CD14-positive monocyte (primary cell): Measurements from ENCODE around the gene CHST14. TPM values are rescaled to one million over a fixed set of nuclear protein-coding genes. Genes with fewer than 3 reads are reported as not detected.

ENCODE experiments used
- DNase-seq, 3 donors: peaks; one replicate each; pipeline ENCODE4 v3.0.0-alpha.2; 2011 to 2022
- H2AFZ ChIP-seq: 2 replicates; pipeline ENCODE4 v1.6.0; 2012; ENCODE audit warnings: mild to moderate bottlenecking, low read depth, low read length, inconsistent platforms; ENCODE audit not compliant: insufficient read depth, poor library complexity, severe bottlenecking
- H3K27ac ChIP-seq, 2 donors: 1 replicate in 1 of 2; 2 replicates in 1 of 2; pipeline ENCODE4 v1.5.1; 2012 to 2013; ENCODE audit warnings: low read length in 2 of 2, control low read depth in 1 of 2, inconsistent platforms in 1 of 2, low read depth in 1 of 2, mild to moderate bottlenecking in 1 of 2
- H3K27me3 ChIP-seq, 2 donors: one replicate each; pipeline versions ENCODE4 v1.6.0 to v1.6.1; 2011 to 2013; ENCODE audit warnings: low read length in 2 of 2; ENCODE audit not compliant: control insufficient read depth in 2 of 2, insufficient read depth in 2 of 2
- H3K36me3 ChIP-seq, 2 donors: replicated peaks in 1 of 2; 1 replicate in 1 of 2; 2 replicates in 1 of 2; pipeline versions ENCODE4 v1.5.1 to v1.6.1; 2012 to 2013; ENCODE audit warnings: low read length in 2 of 2, control low read depth in 1 of 2, inconsistent platforms in 1 of 2, mild to moderate bottlenecking in 1 of 2; ENCODE audit not compliant: insufficient read depth in 2 of 2, control insufficient read depth in 1 of 2
- H3K4me1 ChIP-seq, 2 donors: 1 replicate in 1 of 2; 2 replicates in 1 of 2; pipeline versions ENCODE4 v1.5.1 to v1.6.1; 2012 to 2013; ENCODE audit warnings: low read length in 2 of 2, control low read depth in 1 of 2, inconsistent platforms in 1 of 2, mild to moderate bottlenecking in 1 of 2, moderate library complexity in 1 of 2; ENCODE audit not compliant: insufficient read depth in 2 of 2, control insufficient read depth in 1 of 2
- H3K4me2 ChIP-seq: replicated peaks from 2 replicates; pipeline ENCODE3; 2012; ENCODE audit warnings: low read length, moderate library complexity, mild to moderate bottlenecking; ENCODE audit not compliant: poor library complexity, severe bottlenecking; ENCODE audit errors: extremely low read depth
- H3K4me3 ChIP-seq, 3 experiments: fragments of 200-600 bp in 1 of 3; sonication (generic) in 1 of 3; replicated peaks in 1 of 3; 1 replicate in 2 of 3; 2 replicates in 1 of 3; pipeline ENCODE4 v1.5.1; 2011 to 2013; ENCODE audit warnings: low read length in 3 of 3, mild to moderate bottlenecking in 3 of 3, control low read depth in 2 of 3, low read depth in 2 of 3, inconsistent platforms in 1 of 3, moderate library complexity in 1 of 3
- H3K79me2 ChIP-seq: 2 replicates; pipeline ENCODE4 v1.6.0; 2012; ENCODE audit warnings: mild to moderate bottlenecking, control low read depth, inconsistent platforms, low read length, moderate library complexity; ENCODE audit not compliant: insufficient read depth
- H3K9ac ChIP-seq: 2 replicates; pipeline ENCODE4 v1.6.0; 2017; ENCODE audit warnings: low read length, mild to moderate bottlenecking; ENCODE audit not compliant: insufficient read depth, poor library complexity, severe bottlenecking
- H3K9me3 ChIP-seq, 2 donors: replicated peaks in 1 of 2; 1 replicate in 1 of 2; 2 replicates in 1 of 2; pipeline versions ENCODE4 v1.5.1 to v1.6.1; 2012 to 2013; ENCODE audit warnings: low read length in 2 of 2, control low read depth in 1 of 2; ENCODE audit not compliant: control insufficient read depth in 1 of 2, insufficient read depth in 1 of 2
- H4K20me1 ChIP-seq: 2 replicates; pipeline ENCODE4 v1.6.0; 2012; ENCODE audit warnings: mild to moderate bottlenecking, low read length, control low read depth, moderate library complexity; ENCODE audit not compliant: insufficient read depth
- H3K27ac Mint-ChIP-seq, 7 donors: one replicate each; pipeline ENCODE4 v1.8.0; 2020; ENCODE audit warnings: mild to moderate bottlenecking in 7 of 7, mixed read lengths in 7 of 7, moderate library complexity in 6 of 7, inconsistent platforms in 2 of 7
- H3K27me3 Mint-ChIP-seq, 3 donors: one replicate each; pipeline ENCODE4 v1.8.0; 2021 to 2022; ENCODE audit warnings: low read depth in 3 of 3, mild to moderate bottlenecking in 3 of 3, mixed read lengths in 3 of 3, moderate library complexity in 3 of 3, inconsistent platforms in 1 of 3
- H3K36me3 Mint-ChIP-seq, 2 donors: one replicate each; pipeline ENCODE4 v1.8.0; 2020; ENCODE audit warnings: mixed read lengths in 2 of 2, inconsistent platforms in 1 of 2, mild to moderate bottlenecking in 1 of 2
- H3K4me1 Mint-ChIP-seq: one replicate; pipeline ENCODE4 v1.8.0; 2020; ENCODE audit warnings: mild to moderate bottlenecking, mixed read lengths
- H3K4me3 Mint-ChIP-seq, 2 donors: one replicate each; pipeline ENCODE4 v1.8.0; 2020; ENCODE audit warnings: mild to moderate bottlenecking in 2 of 2, mixed read lengths in 2 of 2, moderate library complexity in 1 of 2
- H3K9me3 Mint-ChIP-seq, 7 donors: one replicate each; pipeline ENCODE4 v1.8.0; 2020 to 2022; ENCODE audit warnings: mixed read lengths in 7 of 7, mild to moderate bottlenecking in 6 of 7, moderate library complexity in 6 of 7, inconsistent platforms in 2 of 7
- WGBS: methylation state at CpG from one replicate; pipeline ENCODE4 v1.1.5; 2013; ENCODE audit warnings: missing lambda C conversion rate; ENCODE audit not compliant: insufficient coverage; 5-methylcytosine and 5-hydroxymethylcytosine counted together
- intact Hi-C, 2 donors: fragments of 100-400 bp; cut with micrococcal nuclease; formaldehyde crosslinking; loops; one replicate each; pipeline versions ENCODE4 v1.15.0 to v1.15.1; 2023
- polyA plus RNA-seq, 3 donors: library from polyadenylated mRNA; depleted of rRNA in 1 of 3; unstranded in 2 of 3; stranded (reverse) in 1 of 3; fragments of 300-500 nt in 2 of 3; fragments of >200 nt in 1 of 3; fragmentation: Illumina TruSeq in 2 of 3; gene quantifications; 1 replicate in 2 of 3; 2 replicates in 1 of 3; pipeline ENCODE4 v1.2.3, GENCODE V29; 2012 to 2021
- TF ChIP-seq, protein P1 (sequence below): fragments of 200-600 bp; IDR thresholded peaks from one replicate; pipeline ENCODE4 v1.8.0; 2022; ENCODE audit warnings: antibody characterized with exemption, mild to moderate bottlenecking

Gene CHST14
- polyA plus RNA-seq, 3 donors, result 0.85 to 5.2 (median 1.2) TPM

- H3K27me3 ChIP-seq, result peaks cover 18 to 45% of the 10 kb centered on the region in 2 donors
- H3K9me3 ChIP-seq, result no peaks in the 10 kb centered on the region
- peaks cover 54 to 55% (median 55%) of the 10 kb centered on the region in 3 donors for H3K27me3 Mint-ChIP-seq
- no peak overlapping the region for H3K27ac ChIP-seq
- H3K36me3 Mint-ChIP-seq, result peaks cover 6 to 10% of the 10 kb centered on the region in 2 donors
- WGBS, result 100% methylated on average over 3 of the region's 5 CpGs
- DNase-seq, result no peak
- H3K9me3 Mint-ChIP-seq, result peaks cover 0 to 15% (median 2%) of the 10 kb centered on the region in 7 donors
- peaks cover 13 to 14% of the 10 kb centered on the region in 2 donors for H3K4me1 ChIP-seq
- TF ChIP-seq, protein P1, sequence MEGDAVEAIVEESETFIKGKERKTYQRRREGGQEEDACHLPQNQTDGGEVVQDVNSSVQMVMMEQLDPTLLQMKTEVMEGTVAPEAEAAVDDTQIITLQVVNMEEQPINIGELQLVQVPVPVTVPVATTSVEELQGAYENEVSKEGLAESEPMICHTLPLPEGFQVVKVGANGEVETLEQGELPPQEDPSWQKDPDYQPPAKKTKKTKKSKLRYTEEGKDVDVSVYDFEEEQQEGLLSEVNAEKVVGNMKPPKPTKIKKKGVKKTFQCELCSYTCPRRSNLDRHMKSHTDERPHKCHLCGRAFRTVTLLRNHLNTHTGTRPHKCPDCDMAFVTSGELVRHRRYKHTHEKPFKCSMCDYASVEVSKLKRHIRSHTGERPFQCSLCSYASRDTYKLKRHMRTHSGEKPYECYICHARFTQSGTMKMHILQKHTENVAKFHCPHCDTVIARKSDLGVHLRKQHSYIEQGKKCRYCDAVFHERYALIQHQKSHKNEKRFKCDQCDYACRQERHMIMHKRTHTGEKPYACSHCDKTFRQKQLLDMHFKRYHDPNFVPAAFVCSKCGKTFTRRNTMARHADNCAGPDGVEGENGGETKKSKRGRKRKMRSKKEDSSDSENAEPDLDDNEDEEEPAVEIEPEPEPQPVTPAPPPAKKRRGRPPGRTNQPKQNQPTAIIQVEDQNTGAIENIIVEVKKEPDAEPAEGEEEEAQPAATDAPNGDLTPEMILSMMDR, result no peak
- peak overlapping the region in 1 of 2 donors; percentile 48 for H3K4me3 Mint-ChIP-seq
- H2AFZ ChIP-seq, result no peak overlapping the region
- no peaks in the 10 kb centered on the region for H3K79me2 ChIP-seq
- H3K9ac ChIP-seq, result no peak overlapping the region
- no peaks in the 10 kb centered on the region for H4K20me1 ChIP-seq
- intact Hi-C loops, result no loop called here
- H3K27ac Mint-ChIP-seq, result no peak overlapping the region
- no peaks in the 10 kb centered on the region for H3K36me3 ChIP-seq
- no peak overlapping the region for H3K4me2 ChIP-seq
- H3K4me1 Mint-ChIP-seq, result peaks cover 17% of the 10 kb centered on the region
- no peak overlapping the region for H3K4me3 ChIP-seq
Measured at GRCh38 chr15:40513609-40514008, 42.8 kb downstream of the CHST14 start.

DNA sequence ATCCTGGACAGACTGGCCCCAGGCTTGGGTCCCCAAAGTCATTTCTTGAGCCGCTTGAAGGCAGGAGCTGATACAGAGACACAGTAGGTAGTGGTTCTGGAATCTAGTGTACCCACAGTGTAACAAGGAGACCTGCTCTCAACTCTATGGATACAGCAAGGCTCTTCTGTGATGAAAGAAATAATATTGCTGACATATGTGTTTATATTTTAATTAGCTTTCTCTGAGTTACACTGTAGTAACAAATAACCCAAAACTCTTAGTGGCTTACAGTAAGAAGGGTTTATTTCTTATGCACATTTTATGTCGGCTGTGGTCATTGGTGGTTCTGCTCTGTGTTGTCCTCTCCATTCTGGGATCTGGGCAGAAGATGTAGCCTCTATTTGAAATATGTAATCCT, 45.5 kb downstream of the CHST14 start:
- WGBS, result no CpG with 5 or more reads among the region's 2 CpGs
- intact Hi-C loops, result no loop called here
- DNase-seq, result no peak
- Histone ChIP-seq H3K79me2 (no peaks in the 10 kb centered on the region), H3K27me3 (peaks cover 6 to 22% of the 10 kb centered on the region in 2 donors), H3K4me2 (no peak overlapping the region), H4K20me1 (no peaks in the 10 kb centered on the region), H3K9ac (no peak overlapping the region), H3K9me3 (no peaks in the 10 kb centered on the region), H3K36me3 (no peaks in the 10 kb centered on the region), H3K4me1 (peaks cover 8 to 13% of the 10 kb centered on the region in 2 donors), H3K27ac (no peak overlapping the region), H3K4me3 (no peak overlapping the region), H2AFZ (no peak overlapping the region)
- H3K27me3 Mint-ChIP-seq, result peaks cover 28 to 33% (median 29%) of the 10 kb centered on the region in 3 donors
- peak overlapping the region in 1 of 7 donors; percentile 7 for H3K27ac Mint-ChIP-seq
- peaks cover 0 to 14% (median under 1%) of the 10 kb centered on the region in 7 donors for H3K9me3 Mint-ChIP-seq
- H3K36me3 Mint-ChIP-seq, result peaks cover 6 to 8% of the 10 kb centered on the region in 2 donors
- no peak overlapping the region for H3K4me3 Mint-ChIP-seq
- peaks cover 12% of the 10 kb centered on the region for H3K4me1 Mint-ChIP-seq
- TF ChIP-seq, protein P1, result no peak

Other genes with a start within 250 kb of the CHST14 start
- under 1 TPM in 1 of 3 donors, not detected in 2; 0.03 TPM for gene PAK6, start 231.9 kb upstream of the CHST14 start, polyA plus RNA-seq
- gene ANKRD63, start 187.9 kb upstream of the CHST14 start, polyA plus RNA-seq, result not detected
- 1,000 to 10,000 TPM in 1 of 3 donors, 10 to 100 TPM in 2; 56.5 to 1,191 (median 74.5) TPM for gene PLCB2, start 163.0 kb upstream of the CHST14 start, polyA plus RNA-seq
- gene INAFM2, start 147.3 kb upstream of the CHST14 start, polyA plus RNA-seq, result 10 to 100 TPM in 1 of 3 donors, 1 to 10 TPM in 2; 5.1 to 19.6 (median 8.3) TPM
- 1 to 10 TPM in 1 of 3 donors, under 1 TPM in 2; 0.13 to 2.2 (median 0.39) TPM for gene CCDC9B, start 130.0 kb upstream of the CHST14 start, polyA plus RNA-seq
- gene PHGR1, start 120.0 kb upstream of the CHST14 start, polyA plus RNA-seq, result not detected
- under 1 TPM in 2 of 3 donors, not detected in 1; 0.01 TPM for gene DISP2, start 112.8 kb upstream of the CHST14 start, polyA plus RNA-seq
- gene KNSTRN, start 88.3 kb upstream of the CHST14 start, polyA plus RNA-seq, result 1 to 10 TPM; 5.4 to 10.0 (median 7.9) TPM
- 10 to 100 TPM; 28.6 to 46.3 (median 31.3) TPM for gene IVD, start 65.2 kb upstream of the CHST14 start, polyA plus RNA-seq
- 1 to 10 TPM in 1 of 3 donors, under 1 TPM in 2; 0.67 to 8.9 (median 0.79) TPM for gene BAHD1, start 30.0 kb upstream of the CHST14 start, polyA plus RNA-seq
- gene CCDC32, start 94.1 kb downstream of the CHST14 start, polyA plus RNA-seq, result 10 to 100 TPM in 2 of 3 donors, 1 to 10 TPM in 1; 7.5 to 37.3 (median 30.8) TPM
- 1 to 10 TPM; 1.1 to 6.3 (median 4.3) TPM for gene RPUSD2, start 98.3 kb downstream of the CHST14 start, polyA plus RNA-seq
- gene KNL1, start 123.3 kb downstream of the CHST14 start, polyA plus RNA-seq, result under 1 TPM; 0.13 to 0.38 (median 0.16) TPM
- under 1 TPM in 2 of 3 donors, not detected in 1; 0.28 to 0.61 TPM for gene RAD51, start 224.2 kb downstream of the CHST14 start, polyA plus RNA-seq